GM18951 (cell line): ENCODE data around the gene ATP6V1F.

Source experiments
- POLR2A ChIP-seq: IDR thresholded peaks from 4 replicates; pipeline ENCODE4 v1.6.1; 2011; ENCODE audit warnings: mild to moderate bottlenecking; ENCODE audit not compliant: insufficient read length, insufficient read depth; ENCODE audit errors: extremely low read depth
- in situ Hi-C: fragments of 300-500 bp; cut with MboI; formaldehyde crosslinking; loops from one replicate; pipeline ENCODE4 v1.12.0; 2022; ENCODE audit warnings: low sequenced_read_pairs, mixed read lengths, inconsistent platforms; ENCODE audit not compliant: unreplicated experiment

ATP6V1F gene

GRCh38 chr7:128874140-128875031 is 11.7 kb downstream of the ATP6V1F start:
- in situ Hi-C loops = no loop called here
- TF ChIP-seq POLR2A = no peak

- no peak for TF ChIP-seq POLR2A
- in situ Hi-C loops = no loop called here
These were observed 12.9 kb downstream of the ATP6V1F start for GRCh38 chr7:128875523-128875948.

- no peak for TF ChIP-seq POLR2A
- in situ Hi-C loops = no loop called here
These were observed 13.5 kb downstream of the ATP6V1F start for GRCh38 chr7:128876127-128876526.

GRCh38 chr7:128876586-128876977 is 13.9 kb downstream of the ATP6V1F start:
- in situ Hi-C loops = no loop called here
- no peak for TF ChIP-seq POLR2A

- in situ Hi-C loops = no loop called here
- no peak for TF ChIP-seq POLR2A
These were observed 14.5 kb downstream of the ATP6V1F start for GRCh38 chr7:128876978-128877755.

GRCh38 chr7:128877756-128878120 is 15.1 kb downstream of the ATP6V1F start:
- in situ Hi-C loops = no loop called here
- TF ChIP-seq POLR2A = no peak

- in situ Hi-C loops = no loop called here
- no peak for TF ChIP-seq POLR2A
These were observed 15.8 kb downstream of the ATP6V1F start for GRCh38 chr7:128878226-128879105.

- in situ Hi-C loops = no loop called here
- TF ChIP-seq POLR2A = no peak
These were observed 16.8 kb downstream of the ATP6V1F start for GRCh38 chr7:128879461-128879938.

- TF ChIP-seq POLR2A = no peak
- in situ Hi-C loops = no loop called here
These were observed 17.5 kb downstream of the ATP6V1F start for GRCh38 chr7:128879939-128880746.

- TF ChIP-seq POLR2A = no peak
- in situ Hi-C loops = no loop called here
These were observed 18.3 kb downstream of the ATP6V1F start for GRCh38 chr7:128880791-128881457.

GRCh38 chr7:128881458-128882125 is 18.9 kb downstream of the ATP6V1F start:
- in situ Hi-C loops = no loop called here
- TF ChIP-seq POLR2A = no peak
